ENCODE measurements around the gene LRRC59. TPM values are rescaled to one million over a fixed set of nuclear protein-coding genes. Genes with fewer than 3 reads are reported as not detected.
A peak's percentile ranks its signal among the peaks of the same experiment; 100 is the strongest.

Gene LRRC59
- total RNA-seq, 1 experiment from 2014 or later, result 177 TPM

- Histone ChIP-seq H3K27ac (ENCODE audit: low read depth, low read length, poor library complexity, severe bottlenecking) (no peak overlapping the region), H3K4me3 (ENCODE audit: low read depth, low read length, poor library complexity, severe bottlenecking) (no peak overlapping the region), H3K4me1 (ENCODE audit: insufficient read depth, low read length, poor library complexity, severe bottlenecking) (peaks cover 3% of the 10 kb centered on the region), H3K27me3 (replicated peaks; ENCODE audit: insufficient read depth, low read depth, low read length, poor library complexity) (no peaks in the 10 kb centered on the region), H3K9me3 (ENCODE audit: low read depth, low read length, poor library complexity, severe bottlenecking) (no peaks in the 10 kb centered on the region), H3K36me3 (ENCODE audit: insufficient read depth, low read length, poor library complexity, severe bottlenecking) (no peaks in the 10 kb centered on the region)
- ChIA-PET CTCF (no interaction called here), POLR2A (ENCODE audit: low non-redundant PET) (no interaction called here)
- no peak for TF ChIP-seq EZH2 (IDR thresholded peaks at IDR 0.05; ENCODE audit: borderline replicate concordance, low read depth, low read length, poor library complexity, severe bottlenecking)
- TF ChIP-seq CTCF (conservative IDR thresholded peaks at IDR 0.05; ENCODE audit: low read depth, low read length), result no peak
- no TSS peak for BruUV-seq (replicated peaks)
- DNase-seq (ENCODE audit: low spot score), result no peak
- intact Hi-C loops (cut with micrococcal nuclease; ENCODE audit: unreplicated experiment), result no loop called here
Observed at GRCh38 chr17:50348522-50349242, 48.6 kb downstream of the LRRC59 start.

GRCh38 chr17:50347894-50348291, 49.4 kb downstream of the LRRC59 start:
- no peak for DNase-seq (ENCODE audit: low spot score)
- Histone ChIP-seq H3K4me1 (ENCODE audit: insufficient read depth, low read length, poor library complexity, severe bottlenecking) (peaks cover 3% of the 10 kb centered on the region), H3K36me3 (ENCODE audit: insufficient read depth, low read length, poor library complexity, severe bottlenecking) (no peaks in the 10 kb centered on the region), H3K27ac (ENCODE audit: low read depth, low read length, poor library complexity, severe bottlenecking) (no peak overlapping the region), H3K4me3 (ENCODE audit: low read depth, low read length, poor library complexity, severe bottlenecking) (no peak overlapping the region), H3K27me3 (replicated peaks; ENCODE audit: insufficient read depth, low read depth, low read length, poor library complexity) (no peaks in the 10 kb centered on the region), H3K9me3 (ENCODE audit: low read depth, low read length, poor library complexity, severe bottlenecking) (no peaks in the 10 kb centered on the region)
- ChIA-PET CTCF (no interaction called here), POLR2A (ENCODE audit: low non-redundant PET) (no interaction called here)
- TF ChIP-seq CTCF (conservative IDR thresholded peaks at IDR 0.05; ENCODE audit: low read depth, low read length) (no peak), EZH2 (IDR thresholded peaks at IDR 0.05; ENCODE audit: borderline replicate concordance, low read depth, low read length, poor library complexity, severe bottlenecking) (no peak)
- intact Hi-C loops (cut with micrococcal nuclease; ENCODE audit: unreplicated experiment), result no loop called here
- no TSS peak for BruUV-seq (replicated peaks)

GRCh38 chr17:50347117-50347893, 50.0 kb downstream of the LRRC59 start:
- Histone ChIP-seq H3K27me3 (replicated peaks; ENCODE audit: insufficient read depth, low read depth, low read length, poor library complexity) (no peaks in the 10 kb centered on the region), H3K36me3 (ENCODE audit: insufficient read depth, low read length, poor library complexity, severe bottlenecking) (no peaks in the 10 kb centered on the region), H3K4me3 (ENCODE audit: low read depth, low read length, poor library complexity, severe bottlenecking) (peak overlapping the region; percentile 72), H3K27ac (ENCODE audit: low read depth, low read length, poor library complexity, severe bottlenecking) (no peak overlapping the region), H3K9me3 (ENCODE audit: low read depth, low read length, poor library complexity, severe bottlenecking) (no peaks in the 10 kb centered on the region), H3K4me1 (ENCODE audit: insufficient read depth, low read length, poor library complexity, severe bottlenecking) (peaks cover 3% of the 10 kb centered on the region)
- no peak for DNase-seq (ENCODE audit: low spot score)
- ChIA-PET POLR2A (ENCODE audit: low non-redundant PET) (no interaction called here), CTCF (no interaction called here)
- intact Hi-C loops (cut with micrococcal nuclease; ENCODE audit: unreplicated experiment), result no loop called here
- BruUV-seq (replicated peaks), result TSS peak; percentile 19
- TF ChIP-seq CTCF (conservative IDR thresholded peaks at IDR 0.05; ENCODE audit: low read depth, low read length) (no peak), EZH2 (IDR thresholded peaks at IDR 0.05; ENCODE audit: borderline replicate concordance, low read depth, low read length, poor library complexity, severe bottlenecking) (no peak)

Data from A673 (cell line).